LHCN-M2 (cell line): Measurements from ENCODE around the gene BTBD17. TPM values are rescaled to one million over a fixed set of nuclear protein-coding genes. Genes with fewer than 3 reads are reported as not detected.

ENCODE experiments used
- DNase-seq: peaks from one replicate; pipeline ENCODE4 v3.0.0-alpha.2; 2012; ENCODE audit warnings: low read depth
- total RNA-seq: library from RNA; depleted of rRNA; stranded (reverse); fragments of >200 nt; gene quantifications from 2 replicates; pipeline ENCODE4 v1.2.3, GENCODE V29; 2014

Gene BTBD17
- total RNA-seq, 1 experiment from 2014 or later, result not detected

DNA sequence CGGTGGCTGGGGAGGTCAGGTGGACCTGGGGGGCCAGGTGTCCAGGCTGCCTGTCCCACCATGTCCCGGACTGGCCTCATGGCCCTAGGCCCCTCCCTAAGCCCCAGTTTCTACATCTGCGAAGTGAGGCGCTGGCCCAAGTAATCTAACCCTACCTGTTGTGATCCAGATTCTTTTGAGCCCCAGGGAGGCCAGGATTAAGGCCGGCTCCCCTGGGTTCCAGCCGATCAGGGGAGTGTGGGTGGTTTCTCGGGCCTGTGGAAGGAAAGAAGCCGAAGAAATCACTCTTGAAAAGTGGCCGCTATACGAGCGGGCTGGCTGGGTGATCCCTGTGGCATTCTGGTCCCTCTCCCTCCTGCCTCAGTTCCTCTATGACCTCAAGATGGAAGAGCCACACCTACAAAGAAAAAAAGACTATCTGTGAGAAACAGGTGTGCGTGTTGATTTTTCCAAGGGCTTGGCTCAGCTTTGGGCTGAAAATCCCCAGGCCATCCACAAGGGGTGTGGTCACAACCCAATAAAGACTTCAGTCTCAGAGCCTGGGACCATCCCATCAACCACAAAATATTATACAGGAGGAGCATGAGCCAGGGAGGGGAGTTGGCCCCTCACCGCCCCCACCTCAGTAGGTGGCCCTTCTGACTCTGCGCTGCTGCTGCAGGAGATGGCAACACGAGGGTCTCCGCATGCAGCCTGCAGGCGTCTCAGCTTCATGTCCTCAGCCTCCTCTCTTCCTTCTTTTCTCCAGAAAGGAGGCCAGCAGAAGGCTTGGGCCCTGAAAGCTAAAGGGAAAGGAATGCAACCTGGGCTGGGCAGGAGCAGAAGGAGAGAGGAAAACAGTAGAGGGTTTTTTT is 25.9 kb upstream of the BTBD17 start:
- DNase-seq, result no peak

DNA sequence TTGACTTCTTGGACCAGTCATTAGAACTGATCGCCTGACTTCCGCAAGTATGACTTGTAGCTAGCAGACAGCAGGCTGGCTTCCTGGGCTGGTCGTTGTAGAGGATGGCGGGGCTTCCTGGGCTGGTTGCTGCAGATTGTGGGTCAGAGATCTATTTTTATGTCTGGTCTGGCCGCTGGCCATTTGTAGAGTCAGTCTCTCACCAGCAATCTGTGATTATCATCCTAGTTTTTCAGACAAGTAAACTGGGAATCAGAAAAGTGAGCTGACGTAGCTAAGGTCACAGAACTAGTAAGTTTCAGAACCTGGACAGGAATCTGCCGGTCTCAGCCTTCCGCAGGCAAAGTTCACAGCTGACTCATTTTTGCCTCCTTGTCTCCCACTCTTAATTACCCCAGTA is 24.7 kb upstream of the BTBD17 start:
- DNase-seq, result no peak

DNA sequence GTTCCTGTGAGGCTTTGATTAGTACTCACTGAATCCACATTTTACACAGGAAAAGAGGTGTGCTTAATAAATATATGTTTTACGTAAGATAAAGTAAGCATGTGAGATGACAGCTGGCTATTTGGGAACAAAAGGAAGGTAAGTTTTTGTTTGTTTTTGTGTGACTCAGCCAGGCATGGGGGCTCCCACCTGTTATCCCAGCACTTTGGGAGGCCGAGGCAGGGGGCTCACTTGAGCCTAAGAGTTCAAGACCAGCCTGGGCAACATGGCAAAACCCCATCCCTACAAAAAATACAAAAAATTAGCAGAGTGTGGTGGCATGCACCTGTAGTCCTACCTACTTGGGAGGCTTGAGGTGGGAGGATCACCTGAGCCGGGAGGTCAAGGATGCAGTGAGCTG is 23.5 kb upstream of the BTBD17 start:
- no peak for DNase-seq

DNA sequence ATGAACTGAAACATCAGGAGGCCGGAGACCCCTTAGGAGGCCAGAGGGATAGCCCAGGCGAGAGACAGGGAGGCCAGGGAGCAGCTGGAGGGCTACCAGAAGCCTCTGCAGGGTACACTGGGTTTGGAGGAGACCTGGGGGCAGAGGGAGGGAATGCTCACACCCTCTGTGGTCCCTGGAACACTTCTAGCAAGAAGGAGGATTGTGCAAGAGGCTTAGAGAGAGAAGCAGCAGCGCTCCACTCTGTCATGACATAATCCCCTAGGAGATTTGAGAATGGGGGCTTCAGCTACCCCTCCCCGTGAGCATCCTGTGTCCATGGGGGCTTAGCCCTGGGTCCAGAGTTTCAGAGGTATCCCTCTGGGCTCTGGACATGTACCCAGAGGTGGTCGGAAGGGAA is 21.5 kb upstream of the BTBD17 start:
- no peak for DNase-seq

DNA sequence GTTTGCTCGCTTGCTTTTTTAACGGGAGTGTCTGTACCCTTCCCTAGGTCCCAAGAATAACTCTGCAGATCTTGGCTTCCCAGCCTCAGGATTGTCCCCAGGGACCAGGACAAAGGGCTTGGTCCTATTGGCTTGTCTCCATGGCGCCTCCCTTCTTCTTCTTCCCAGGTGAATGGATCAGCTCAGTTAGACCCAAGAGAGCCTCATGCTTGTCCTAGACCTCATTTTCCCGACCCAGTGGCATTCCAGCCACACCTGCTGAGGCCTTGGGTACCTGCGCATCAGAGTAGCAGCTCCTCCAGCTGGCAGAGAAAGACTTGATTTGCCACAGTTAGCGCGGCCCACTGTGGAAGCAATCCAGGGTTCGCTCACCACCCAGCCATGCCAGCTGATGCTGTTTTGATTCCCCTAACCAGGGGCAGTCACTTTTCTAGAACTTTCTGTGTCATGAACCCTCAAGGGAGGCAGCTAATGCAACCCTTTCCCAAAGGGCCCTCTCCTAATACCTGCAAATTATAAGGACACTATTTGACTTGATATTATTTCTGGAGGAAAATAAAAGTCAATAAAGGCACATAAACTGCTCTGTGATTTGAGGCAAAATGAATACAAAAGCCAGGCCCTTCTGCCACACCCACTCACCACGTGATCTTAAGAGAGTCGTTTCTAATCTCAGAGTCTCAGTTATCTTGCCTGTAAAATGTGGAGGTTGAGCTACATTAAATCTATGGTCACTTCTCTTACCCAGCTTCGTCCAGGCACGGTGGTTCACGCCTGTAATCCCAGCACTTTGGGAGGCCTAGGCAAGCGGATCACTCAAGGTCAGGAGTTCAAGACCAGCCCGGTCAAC is 19.5 kb upstream of the BTBD17 start:
- no peak for DNase-seq

DNA sequence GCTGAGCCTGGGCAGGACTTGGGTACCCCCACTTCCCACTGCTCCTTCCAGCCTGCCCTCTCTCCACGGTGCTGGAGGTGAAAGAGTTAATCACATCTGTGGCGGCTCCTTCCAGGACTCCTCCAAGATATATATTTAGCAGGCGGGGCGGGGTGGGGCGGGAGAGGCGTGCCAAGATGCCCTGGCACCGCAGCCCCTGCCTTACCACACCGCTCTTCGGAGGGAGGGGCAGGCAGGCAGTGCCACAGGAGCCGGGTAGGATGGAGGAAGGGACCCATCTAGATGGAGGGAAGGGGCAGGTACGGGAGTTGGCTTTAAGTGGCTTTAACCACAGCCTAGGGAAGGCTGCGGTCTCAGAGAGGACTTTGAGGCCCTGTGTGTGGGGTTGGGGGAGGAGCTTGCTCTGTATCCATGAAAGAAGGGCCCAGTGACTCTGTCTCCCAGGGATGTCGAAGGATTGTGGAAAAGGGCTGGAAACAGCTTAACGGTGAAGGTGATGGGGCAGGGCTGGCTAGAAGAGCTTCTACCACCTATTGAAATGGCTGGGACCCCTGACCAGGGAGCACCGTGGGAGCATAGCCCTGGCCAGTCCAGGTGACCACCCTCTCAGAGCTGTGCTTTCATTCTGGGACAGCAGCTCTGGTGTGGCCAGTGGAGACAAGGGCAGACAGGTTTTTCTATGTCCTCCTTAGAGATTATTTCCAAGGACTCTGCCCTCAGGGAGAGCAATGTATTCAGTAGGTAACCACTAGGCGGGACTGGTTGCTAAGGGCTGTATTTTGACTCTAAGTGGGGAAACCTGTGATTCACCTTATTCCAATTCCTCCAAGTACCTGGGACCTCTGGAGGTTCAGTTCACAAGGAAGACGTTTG is 18.7 kb upstream of the BTBD17 start:
- no peak for DNase-seq

DNA sequence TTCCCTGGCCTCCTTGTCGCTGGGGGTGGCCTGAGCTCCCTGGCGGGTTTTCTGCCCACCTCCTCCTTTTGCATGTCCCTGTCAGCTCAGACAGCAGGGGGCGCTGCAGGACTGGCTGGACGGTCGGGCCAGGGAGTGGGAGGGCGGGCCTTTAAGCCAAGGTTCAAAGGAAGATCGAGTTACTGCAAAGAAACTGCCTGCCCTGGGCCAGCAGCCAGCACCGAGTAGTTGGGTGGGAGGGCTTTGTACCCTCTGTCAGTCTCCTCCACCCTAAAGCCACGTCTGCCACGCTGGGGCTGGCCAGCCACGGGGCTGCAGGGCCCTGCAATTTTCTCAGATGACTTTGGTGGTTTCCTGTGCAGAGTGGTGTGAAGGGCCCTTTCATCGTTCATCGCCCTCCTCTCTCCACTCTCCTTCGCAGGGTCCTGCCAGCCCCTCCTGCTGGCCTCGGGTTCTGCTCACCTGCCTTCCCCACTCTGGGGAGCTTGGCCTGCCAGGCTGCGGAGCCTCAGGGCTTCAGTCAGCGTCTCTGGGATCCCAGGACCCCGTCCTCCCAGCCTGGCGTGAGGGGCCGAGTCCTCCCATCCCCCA is 17.9 kb upstream of the BTBD17 start:
- DNase-seq, result peak; percentile 6

DNA sequence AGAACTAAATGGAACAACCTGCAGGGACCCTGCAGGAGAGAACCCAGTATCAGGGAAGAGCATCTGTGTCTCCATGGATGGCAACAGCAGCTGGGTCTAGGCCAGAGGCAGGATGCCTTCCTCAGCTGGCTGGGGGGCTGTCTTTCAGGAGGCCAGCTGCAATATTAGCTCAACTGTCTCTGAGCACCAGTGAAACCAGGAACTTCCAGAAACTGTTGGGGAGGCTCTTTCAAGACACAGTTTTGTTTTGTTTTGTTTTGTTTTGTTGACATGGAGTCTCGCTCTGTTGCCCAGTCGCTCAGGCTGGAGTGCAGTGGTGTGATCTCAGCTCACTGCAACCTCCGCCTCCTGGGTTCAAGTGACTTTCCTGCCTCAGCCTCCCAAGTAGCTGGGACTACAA is 13.2 kb upstream of the BTBD17 start:
- DNase-seq, result no peak

DNA sequence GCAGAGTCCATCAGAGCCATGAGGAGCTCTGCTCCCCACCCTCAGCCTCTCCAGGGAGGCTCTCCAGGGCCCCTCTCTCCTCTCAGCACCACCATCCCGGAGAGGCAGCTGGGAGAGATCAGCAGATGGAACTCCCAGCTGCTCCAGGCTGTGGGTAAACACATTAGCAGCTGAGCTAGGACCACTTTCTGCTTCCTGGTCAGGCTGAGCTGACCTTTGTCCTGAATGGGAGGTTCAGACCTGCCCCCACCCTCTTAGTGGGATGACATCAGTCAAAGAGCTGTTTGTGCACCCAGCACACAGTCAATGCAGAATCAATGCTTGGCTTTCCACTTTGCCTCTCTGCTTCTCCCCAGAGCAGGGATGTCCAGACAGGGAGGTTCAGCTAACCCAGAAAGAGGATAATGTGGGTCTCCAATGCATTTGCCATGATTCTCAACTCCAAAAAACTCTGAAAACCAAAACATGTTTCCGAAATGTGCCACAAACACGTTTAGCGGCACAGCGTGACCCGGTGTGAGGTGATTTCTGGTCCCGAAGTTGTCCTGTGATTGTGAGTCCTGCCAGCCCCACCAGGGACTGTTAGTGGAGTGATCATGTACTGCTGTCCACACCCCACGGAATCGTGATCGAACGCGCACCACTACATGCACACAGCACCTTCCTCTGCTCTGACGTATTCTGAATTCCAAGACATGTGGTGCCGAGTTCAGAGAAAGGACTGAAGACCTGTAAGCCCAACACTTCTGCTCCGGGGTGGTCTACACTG is 12.4 kb upstream of the BTBD17 start:
- no peak for DNase-seq

DNA sequence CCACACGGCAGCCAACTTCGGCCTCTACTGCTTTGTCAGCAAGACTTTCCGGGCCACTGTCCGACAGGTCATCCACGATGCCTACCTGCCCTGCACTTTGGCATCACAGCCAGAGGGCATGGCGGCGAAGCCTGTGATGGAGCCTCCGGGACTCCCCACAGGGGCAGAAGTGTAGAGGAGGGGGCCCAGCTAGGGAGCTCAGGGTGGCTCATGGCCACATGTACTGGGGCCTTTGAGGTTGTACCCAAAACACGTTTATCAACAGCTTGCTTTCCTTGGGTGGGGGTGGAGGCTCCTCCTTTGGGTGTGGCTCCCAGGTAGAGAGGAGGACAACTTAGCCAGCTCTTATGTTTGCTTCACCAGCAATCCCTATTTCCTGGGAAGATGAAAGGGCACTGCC is 10.8 kb upstream of the BTBD17 start:
- no peak for DNase-seq

DNA sequence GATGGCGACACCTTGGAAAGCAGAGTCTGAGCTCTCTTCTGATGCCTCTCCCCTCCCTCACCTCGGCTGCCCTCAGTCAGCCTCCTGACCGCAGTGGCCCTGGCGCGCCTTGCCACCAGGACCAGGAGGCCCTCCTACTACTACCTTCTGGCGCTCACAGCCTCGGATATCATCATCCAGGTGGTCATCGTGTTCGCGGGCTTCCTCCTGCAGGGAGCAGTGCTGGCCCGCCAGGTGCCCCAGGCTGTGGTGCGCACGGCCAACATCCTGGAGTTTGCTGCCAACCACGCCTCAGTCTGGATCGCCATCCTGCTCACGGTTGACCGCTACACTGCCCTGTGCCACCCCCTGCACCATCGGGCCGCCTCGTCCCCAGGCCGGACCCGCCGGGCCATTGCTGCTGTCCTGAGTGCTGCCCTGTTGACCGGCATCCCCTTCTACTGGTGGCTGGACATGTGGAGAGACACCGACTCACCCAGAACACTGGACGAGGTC is 10.0 kb upstream of the BTBD17 start:
- DNase-seq, result no peak

DNA sequence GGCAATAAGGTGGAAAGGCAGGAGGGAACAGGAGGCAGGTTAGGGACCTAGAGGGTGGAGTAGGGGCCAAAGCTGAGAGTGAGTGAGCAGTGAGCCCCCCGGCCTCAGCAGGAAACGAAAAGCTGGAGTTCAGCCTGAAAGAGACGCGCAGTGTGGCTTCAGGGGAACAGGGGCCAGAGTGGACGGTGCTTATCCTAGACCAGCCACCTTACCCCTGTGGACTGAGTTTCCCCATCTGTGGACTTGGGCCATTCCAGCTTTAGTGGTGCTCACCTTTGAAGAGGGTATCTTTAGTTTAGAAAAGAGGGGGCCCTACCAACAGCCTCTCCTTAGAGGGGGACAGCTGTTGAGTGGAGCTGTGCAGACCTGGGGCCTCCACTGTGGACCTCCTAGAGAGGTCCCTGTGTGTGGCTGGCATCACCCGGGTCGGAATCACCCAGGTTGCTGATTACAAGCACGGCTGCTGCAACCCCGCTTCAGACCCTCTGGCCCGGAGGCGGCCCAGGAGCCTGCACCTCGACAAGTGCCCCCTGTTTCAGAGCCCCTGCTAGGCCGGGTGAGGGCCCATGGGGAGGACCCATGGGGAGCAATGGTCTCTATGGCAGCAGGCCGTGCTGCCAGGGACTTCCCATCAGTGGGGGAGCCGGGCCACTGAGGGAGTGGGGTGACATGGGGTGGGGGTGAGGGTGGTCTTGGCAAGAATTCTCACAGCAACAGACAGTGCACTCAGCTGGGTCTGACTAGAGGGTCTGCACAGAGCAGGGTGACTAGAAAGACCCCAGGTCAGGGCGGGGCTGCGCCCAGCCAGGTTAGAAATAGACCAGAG is 8.2 kb upstream of the BTBD17 start:
- no peak for DNase-seq

DNA sequence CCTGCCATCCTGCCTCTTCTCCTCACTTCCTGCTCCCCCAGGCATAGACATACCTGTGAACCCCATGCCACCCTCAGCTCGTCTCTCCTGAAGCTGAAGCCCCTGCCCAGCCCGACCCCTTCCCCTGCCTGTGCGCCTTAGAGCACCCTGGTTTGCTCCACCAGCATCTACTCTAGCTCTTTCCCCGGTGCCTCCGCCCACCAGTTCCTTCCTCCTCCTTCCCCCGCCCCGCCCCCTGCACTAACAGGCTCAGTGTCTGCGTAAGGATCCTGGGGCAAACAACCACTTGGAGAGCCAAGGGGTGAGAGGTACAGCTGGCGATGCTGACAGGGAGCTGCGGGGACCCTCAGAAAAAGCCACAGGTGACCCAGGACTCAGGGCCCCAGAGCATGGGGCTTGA is 7.6 kb upstream of the BTBD17 start:
- DNase-seq, result no peak

DNA sequence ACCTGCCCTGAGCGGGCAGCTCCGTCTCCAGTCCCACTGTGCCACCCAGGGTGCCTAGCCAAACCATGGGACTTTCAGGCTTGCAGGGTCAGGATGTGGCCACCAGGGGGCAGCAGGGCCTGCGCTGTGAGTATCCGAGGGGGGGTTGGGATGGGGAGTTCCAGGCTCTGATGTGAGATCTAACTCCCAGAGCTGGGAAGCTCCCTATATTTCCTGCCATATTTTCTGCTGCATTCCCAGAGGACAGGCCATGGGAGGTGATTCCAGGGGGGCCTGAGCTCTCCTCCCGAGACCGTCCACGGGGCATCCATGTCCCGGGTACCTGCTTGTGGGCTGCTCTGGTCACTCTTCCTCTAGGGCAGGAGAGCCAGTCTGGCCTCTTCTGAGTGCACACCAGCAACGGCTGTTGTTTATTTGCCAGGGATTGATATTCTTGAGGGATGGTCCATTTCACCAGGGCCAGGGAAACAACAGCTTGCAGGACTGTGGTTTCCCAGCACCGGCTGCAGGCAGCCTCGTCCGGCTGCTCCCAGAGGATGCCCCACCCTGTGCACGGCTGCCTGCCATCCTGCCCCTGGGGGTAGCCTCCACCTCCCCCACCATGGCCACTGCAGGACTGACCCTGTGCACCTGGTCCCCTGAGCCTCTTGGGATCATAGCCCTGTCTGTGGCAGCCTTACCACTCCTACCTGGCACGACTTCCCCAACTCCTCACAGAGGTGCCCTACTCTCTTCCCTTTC is 6.8 kb upstream of the BTBD17 start:
- DNase-seq, result peak; percentile 4

DNA sequence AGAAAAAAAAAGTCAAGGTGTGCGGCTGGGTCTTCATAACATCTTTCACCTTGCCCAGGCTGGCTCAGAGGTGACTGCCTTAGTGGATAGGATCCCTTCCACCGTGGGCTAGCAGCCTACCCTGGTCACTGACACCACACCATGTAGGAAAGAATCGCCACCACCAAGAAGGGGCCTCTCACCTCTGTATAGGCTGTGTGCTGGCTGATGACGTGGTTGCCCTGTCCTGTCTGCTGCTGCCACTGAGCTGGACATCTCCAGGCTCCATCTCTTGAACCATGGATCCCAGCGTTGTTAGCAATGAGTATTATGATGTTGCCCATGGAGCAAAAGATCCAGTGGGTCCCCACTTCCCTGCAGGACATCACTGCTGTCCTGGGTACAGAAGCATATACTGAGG is 5.5 kb upstream of the BTBD17 start, which contains the start of gene GPR142:
Gene GPR142 (plus strand): TSS at position 301 of the 400 bp plus-strand sequence. CDS start 2,035 bp downstream, outside the sequence.
- DNase-seq, result no peak

DNA sequence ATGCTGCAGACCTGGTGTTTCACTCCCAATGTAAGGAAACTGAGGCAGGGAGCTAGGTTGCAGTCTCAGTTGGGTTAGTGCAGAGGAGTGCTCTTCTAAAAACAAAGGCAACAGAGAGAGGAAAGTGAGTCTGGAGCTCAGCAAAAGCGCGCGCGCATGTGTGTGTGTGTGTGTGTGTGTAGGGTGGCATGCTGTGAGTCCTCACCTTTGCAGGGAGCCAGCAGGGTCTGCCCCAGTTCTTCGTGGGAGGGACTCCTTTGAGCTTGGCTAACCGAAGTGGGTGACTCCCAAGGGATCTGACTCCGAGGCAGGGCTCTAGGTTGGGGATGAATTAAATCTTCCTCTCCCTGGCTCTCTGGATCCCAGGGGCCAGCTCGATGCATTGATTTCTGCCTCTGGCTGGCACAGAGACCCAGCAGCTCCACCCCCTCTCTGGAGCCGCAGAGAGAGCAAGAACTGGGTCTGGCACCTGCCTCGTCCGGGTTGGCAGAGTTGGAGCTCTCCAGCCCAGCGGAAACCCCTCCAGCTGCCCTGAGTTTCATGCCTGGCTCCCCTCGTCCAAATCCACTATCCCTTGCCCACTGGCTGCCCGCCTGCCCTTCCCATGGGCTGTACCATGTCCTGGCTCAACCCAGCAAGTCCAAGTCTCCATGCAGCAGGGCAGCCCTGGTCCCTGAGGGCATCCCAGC is 1.3 kb upstream of the BTBD17 start:
- no peak for DNase-seq

DNA sequence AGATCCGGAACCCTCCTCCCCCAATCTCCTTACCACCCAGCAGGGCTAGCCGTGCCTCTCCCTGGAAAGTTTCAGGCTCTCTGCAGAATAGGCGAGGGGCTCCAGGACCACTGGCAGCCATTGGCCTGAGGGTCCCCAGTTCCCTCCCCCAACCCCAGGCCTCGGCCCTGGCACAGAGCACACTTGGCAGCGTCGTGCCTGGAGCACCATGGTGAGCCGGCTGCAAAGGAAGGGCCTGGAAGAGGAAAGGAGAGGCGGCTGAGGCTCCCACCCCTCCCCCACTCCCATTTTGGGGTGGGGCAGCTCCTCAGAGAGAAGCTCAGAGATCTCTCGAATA is 369 bp upstream of the BTBD17 start:
- DNase-seq, result no peak

DNA sequence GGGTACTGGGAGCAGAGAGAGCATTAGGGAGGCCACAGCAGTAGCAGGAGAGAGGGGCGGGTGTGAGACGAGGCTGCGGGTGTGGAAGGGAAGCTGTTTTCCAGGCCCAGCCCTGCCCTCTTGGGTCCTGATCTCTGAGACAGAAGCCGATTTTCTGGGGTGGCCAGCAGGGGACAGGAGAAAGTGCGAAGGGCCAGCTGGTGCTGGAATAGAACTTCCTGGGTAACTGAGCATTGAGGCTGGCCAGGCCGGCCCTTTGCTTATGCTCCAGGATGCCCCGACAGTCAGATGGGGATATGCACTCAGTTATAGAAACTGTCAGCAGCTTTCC is 804 bp downstream of the BTBD17 start:
- no peak for DNase-seq
